NCI-H2196 treated with DMSO at 0.1 percent for 48 hours (cell line): ENCODE measurements around the gene ZNF614.
"Not testable (repeated sequence)": the region's sequence is repeated elsewhere in the genome, so short reads cannot be mapped to it uniquely, and the experiment has no call there.

Experiments used
- DNase-seq: peaks from one replicate; lab custom pipeline; 2025; ENCODE audit not compliant: unreplicated experiment; lab: John Stamatoyannopoulos, UW

The ZNF614 gene

DNA sequence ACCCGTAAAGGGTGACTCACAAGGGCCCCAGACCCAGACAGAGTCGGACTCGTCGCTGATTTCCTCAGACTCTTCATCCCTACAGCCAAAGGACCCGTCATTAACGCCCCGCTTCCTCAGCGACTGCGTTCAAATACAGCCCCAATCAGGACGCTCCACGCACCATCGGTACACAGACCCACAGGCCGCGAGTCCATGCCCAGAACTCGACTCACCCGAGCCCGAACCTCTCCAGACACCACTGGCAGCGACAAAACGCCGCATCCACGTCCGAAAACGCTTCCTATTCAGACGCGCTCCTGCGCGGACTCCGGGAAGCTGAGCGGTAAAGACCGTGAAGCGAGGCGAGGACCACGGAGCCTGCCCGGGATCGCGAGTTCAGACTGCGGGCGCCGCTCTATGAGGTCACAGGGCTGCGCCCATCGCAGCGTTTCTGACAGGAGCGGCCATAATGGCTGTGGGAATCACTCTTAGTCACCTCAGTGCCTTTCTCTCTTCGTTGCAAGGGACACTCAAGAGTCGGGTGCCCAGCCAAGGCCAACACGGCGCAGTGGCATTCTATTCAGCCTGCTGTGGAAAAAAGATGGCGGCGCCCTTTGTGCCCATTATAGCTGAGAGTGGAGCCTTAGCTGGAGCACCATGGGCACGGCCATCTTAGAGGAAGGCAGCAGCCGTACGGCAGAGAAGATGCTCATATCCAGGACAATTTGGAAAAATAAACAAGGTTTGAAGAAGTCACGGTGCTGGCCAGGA, at the start of gene ZNF614:
Gene ZNF614, minus strand, starts transcription at position 353 of the 753 bp plus-strand sequence. CDS start 2,634 bp downstream, outside the sequence.
- peak; percentile 61 for DNase-seq

DNA sequence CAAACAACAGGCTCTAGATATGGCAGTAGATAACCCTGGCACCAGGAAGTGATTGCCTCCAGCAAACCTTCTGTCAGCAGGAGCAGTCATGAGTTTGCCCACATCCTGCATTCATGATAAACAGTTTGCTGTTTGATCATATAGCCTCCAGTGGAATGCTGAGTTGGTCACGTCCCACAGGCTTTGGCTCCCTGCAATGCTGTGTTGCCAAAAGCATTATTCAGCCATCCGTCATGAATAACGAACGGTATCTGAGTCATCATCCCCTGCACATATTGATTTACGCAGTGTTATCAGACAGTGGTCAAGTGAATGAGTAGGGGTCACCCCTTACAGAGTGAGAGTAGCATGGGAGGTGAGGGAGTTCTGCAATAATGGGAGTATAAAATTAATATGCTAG, 42.3 kb upstream of the ZNF614 start:
- no peak for DNase-seq

DNA sequence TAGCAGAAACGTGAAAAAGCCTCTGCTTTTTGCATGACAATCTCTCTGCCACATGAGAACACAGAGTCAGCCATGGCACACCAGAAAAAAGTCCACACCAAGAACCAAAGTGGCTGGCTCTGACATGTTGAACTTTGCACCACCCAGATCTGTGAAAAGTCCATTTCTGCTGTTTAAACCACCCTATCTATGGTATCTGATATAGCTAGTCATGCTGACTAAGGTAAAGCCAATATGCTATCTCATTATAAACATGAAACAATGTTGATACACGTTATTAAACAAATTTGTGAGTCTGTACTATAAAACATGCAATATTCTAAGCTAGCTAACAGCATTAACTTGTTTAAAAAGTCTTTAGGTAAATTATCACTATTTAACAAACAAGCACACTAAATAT, 41.5 kb upstream of the ZNF614 start:
- no peak for DNase-seq

DNA sequence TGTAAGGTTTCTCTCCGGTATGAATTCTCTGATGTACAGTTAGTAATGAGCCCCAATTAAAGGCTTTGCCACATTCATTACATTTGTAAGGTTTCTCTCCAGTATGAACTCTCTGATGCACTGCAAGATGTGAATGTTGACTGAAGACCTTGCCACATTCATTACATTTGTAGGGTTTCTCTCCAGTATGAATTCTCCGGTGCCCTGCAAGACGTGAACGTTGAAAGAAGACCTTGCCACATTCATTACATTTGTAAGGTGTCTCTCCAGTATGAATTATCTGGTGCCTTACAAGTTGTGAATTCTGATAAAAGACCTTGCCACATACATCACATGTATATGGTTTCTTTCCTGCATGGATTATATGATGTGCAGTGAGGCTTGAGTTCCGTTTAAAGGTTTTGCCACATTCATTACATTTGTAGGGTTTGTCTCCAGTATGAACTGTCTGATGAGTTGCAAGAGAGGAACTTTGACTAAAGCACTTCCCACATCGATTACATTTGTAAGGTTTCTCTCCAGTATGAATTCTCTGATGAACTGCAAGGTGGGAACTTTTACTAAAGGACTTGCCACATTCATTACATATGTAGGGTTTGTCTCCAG, 38.2 kb upstream of the ZNF614 start:
- DNase-seq = no peak

DNA sequence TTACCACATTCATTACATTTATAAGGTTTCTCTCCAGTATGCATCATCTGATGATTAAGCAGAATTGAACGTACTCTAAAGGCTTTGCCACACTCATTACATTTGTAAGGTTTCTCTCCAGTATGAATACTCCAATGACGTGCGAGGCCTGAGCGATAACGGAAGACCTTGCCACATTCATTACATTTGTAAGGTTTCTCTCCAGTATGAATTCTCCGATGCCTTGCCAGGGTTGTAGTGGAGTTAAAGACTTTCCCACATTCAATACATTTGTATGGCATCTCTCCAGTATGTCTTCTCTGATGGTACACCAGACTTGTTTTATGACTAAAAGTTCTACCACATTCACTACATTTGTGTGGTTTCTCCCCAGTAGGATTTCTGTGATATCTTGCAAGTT, 37.2 kb upstream of the ZNF614 start:
- DNase-seq = no peak

DNA sequence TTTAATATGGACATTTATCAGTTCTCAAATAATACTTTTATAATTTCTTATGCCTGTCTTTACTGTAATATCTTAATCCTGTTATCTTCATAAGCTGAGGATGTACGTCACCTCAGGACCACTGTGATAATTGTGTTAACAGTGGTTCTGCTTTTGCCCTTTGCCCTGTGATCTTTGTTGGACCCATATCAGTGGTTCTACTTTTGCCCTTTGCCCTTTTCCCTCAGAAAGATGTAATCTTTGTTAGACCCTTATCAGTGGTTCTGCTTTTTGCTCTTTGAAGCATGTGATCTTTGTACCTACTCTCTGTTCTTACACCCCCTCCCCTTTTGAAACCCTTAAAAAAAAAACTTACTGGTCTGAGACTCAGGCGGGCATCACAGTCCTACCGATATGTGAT, 28.3 kb upstream of the ZNF614 start:
- not testable (repeated sequence) for DNase-seq

DNA sequence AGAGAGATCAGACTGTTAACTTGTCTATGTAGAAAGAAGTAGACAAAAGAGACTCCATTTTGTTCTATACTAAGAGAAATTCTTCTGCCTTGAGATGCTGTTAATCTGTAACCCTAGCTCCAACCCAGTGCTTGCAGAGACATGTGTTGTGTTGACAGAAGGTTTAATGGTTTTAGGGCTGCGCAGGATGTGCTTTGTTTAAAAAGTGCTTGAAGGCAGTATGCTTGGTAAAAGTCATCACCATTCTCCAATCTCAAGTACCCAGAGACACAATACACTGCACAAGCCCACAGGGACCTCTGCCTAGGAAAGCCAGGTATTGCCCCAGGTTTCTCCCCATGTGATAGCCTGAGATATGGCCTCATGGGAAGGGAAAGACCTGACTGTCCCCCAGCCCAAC, 23.6 kb upstream of the ZNF614 start:
- DNase-seq = not testable (repeated sequence)

DNA sequence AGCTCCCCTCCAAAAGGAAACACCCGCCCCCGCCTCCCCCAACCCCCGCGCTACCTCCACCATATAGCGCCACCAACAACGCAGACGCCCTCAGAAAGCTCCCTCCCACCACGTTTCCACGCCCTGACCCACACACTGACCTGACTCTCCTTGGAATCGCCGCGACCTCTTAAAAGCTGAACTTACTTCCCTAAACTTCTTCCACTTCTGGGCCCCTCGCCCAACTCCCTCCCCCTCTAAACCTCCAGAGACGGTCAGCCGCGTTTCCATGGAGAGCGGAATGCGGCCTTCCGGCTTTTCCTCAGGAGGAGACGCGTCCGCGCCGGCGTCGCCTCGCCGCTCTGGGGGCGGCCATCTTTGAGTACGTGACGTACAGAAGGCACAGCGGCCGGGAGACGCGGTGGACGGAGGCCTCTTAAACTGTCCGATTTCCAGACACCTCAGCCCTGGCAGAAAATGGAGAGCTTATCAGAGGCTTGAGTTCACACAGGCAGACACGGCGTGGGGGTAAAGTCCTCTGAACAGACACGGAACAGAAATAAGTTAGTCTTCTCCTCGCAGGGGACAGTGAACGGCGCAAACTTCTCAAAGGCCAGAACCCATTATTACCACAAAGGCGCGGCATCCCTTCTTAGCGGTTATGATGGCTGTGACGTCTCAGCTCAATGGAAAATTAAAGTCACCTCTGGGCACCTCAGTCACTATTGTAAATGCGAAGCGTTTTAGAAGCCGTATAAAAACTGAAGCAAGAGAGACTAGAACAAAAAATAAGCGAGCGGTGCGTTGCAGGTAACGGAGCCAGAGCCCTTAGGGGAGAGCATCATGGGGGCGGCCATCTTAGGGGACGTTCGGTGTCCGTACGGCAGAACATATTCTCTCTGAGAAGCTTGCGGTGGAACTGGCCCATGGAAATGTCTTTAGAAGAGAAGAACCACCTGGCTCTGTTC, 20.6 kb upstream of the ZNF614 start, which contains the start of gene ZNF432:
Gene ZNF432, minus strand, starts transcription at position 284 of the 947 bp plus-strand sequence. CDS start 1,970 bp downstream, outside the sequence.
- DNase-seq = peak; percentile 74

DNA sequence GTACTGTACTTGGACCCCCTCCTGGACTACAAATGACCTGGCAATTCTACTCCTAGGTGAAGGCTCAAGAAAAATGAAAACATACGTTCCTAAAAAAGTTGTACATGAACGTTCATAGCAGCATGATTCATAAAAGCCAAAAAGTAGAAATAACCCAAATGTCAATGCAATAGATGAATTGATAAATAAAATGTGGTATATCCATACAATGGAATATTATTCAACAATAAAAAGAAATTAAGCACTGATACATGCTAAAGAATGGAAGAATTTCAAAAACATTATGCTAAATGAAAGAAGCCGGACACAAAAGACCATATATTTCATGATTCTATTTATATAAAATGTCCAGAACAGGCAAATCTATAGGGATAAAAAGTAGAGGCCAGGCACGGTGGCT, 11.0 kb upstream of the ZNF614 start:
- DNase-seq = no peak

DNA sequence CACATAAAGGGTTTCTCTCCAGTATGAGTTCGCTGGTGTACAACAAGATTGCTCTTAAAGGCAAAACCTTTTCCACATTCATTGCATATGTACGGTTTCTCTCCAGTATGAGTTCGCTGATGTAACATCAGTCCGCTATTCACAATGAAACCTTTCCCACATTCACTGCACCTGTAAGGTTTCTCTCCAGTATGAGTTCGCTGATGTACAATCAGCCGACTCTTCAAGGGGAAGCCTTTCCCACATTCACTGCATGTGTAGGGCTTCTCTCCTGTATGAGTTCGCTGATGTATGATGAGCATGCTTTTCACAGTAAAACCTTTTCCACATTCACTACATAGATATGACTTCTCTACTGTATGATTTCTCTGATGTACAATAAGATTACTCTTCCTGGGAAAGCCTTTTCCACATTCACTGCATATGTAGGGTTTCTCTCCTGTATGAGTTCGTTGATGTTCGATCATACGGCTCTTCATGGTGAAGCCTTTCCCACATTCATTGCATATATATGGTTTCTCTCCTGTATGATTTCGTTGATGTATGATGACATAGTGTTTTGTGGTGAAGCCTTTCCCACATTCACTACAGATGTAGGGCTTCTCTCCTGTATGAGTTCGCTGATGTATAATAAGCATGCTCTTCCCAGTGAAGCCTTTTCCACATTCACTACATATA, 6.0 kb upstream of the ZNF614 start:
- DNase-seq = no peak

DNA sequence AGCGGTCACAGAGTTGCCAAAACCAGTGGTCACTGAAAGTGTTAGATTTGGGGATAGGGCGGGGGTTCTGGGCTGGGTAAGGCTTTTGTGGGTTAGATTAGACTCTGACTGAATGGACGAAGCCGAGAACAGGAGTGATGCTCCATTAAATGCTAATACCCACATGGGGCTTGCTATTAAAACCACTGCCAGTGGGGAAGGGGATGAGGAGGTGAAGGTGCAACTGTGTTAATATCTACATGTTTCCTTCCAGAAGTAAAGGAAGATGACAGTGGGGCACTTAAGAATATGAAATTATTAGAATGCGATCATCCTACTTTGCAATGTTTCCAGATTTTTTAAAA, 573 bp upstream of the ZNF614 start:
- no peak for DNase-seq

DNA sequence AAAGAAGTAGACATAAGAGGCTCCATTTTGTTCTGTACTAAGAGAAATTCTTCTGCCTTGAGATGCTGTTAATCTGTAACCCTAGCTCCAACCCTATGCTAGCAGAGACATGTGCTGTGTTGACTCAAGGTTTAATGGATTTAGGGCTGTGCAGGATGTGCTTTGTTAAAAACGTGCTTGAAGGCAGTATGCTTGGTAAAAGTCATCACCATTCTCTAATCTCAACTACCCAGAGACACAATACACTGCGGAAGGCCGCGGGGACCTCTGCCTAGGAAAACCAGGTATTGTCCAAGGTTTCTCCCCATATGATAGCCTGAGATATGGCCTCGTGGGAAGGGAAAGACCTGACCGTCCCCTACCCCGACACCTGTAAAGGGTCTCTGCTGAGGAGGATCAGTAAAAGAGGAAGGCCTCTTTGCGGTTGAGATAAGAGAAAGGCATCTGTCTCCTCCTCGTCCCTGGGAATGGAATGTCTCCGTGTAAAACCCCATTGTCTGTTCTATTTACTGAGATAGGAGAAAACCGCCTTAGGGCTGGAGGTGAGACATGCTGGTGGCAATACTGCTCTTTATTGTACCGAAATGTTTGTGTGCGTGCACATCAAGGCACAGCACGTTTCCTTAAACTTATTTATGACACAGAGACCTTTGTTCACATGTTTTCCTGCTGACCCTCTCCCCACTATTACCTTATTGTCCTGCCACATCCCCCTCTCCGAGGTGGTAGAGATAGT, 1.8 kb downstream of the ZNF614 start:
- DNase-seq = not testable (repeated sequence)

DNA sequence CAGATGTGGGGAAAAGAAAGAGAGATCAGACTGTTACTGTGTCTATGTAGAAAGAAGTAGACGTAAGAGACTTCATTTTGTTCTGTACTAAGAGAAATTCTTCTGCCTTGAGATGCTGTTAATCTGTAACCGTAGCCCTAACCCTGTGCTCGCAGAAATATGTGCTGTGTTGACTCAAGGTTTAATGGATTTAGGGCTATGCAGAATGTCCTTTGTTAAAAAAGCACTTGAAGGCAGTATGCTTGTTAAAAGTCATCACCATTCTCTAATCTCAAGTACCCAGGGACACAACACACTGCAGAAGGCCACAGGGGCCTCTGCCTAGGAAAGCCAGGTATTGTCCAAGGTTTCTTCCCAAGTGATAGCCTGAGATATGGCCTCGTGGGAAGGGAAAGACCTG, 3.7 kb downstream of the ZNF614 start:
- not testable (repeated sequence) for DNase-seq

DNA sequence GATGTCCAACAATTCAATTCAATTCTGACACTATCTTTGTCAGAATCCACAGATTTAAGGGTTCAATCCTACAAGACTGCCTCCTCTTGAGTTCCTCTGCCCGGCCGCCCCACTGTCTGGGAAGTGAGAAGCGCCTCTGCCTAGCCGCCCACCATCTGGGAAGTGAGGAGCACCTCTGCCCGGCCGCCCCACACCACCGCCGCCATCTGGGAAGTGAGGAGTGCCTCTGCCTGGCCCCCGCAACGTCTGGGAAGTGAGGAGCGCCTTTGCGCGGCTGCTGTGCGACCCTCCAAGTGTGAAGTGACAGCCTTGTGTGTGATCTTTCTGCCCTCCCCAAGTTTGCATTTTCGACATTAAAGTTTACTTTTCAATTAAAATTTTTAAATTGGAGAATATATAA, 6.0 kb downstream of the ZNF614 start:
- DNase-seq = no peak

DNA sequence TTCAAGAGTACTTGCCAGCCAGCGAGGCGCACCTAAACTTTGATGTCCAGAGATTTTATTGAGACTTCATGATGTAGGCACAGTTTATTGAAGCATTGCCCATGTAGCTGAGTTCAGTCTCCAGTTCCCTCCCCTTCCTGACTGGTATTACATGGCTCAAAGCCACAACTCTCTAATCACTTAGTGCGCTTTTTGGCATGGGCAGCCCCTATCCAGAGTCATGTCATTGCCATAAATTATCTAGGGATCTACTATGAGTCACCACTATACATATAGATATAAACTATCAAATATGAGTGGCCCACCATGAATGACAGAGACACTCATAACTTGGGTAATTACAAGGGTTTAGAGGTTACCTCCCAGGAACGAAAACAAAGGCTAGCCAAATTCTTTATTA, 7.7 kb downstream of the ZNF614 start:
- no peak for DNase-seq

DNA sequence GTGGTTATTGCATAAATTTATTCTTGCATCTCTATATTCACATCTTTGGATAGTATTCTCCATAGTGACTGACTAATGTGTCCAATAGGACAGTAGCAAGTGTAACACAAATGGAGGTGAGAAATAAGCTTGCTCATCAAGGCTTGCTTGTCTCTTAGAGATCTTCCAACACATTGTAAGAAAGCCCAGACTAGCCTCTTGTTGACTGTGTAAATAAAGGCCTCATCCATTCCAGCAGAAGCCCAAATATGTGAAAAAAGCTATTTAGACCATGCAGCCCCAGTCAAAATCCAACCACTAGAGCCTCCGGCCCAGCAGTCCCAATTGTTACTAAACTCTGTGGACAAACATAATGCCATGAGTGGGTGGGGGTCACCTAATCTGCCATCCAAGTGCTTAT, 17.5 kb downstream of the ZNF614 start:
- no peak for DNase-seq

DNA sequence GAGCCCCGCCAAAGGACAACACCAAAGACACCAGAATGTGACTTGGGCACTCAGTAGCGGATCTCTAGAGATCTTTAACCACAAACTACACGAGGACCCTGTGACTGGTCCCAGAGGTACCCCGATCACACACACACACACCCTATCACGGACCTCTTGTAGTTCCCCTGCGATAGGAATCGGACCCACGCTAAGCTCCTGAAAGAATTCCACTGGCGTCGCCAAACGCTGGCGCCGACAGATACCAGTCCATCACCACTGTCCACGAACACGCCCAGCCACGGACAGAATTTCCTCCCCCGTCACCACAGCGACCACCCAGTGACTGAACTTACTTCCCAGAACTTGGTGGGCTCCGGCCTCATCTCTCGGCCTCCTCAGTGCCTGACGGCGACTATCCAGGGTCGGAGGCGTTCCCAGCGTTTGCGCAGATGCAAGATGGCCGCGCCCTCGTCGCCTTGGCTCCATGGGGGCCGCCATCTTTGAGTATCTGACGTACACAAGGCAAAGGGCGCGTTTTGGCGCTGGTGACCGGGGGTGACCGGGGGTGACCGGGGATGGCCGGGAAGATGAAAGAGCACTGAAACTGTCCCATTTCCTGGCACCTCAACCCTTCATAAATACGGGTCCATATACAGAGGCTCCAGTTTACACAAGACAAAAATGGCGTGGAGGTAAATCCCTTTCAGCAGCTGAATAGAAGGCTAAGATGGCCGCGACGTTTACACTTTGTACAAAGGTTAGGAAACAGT, 20.2 kb downstream of the ZNF614 start, which contains the start of gene ZNF615:
Gene ZNF615, minus strand, starts transcription at position 406 of the 752 bp plus-strand sequence. CDS start 4,500 bp downstream, outside the sequence.
- DNase-seq = peak; percentile 65

DNA sequence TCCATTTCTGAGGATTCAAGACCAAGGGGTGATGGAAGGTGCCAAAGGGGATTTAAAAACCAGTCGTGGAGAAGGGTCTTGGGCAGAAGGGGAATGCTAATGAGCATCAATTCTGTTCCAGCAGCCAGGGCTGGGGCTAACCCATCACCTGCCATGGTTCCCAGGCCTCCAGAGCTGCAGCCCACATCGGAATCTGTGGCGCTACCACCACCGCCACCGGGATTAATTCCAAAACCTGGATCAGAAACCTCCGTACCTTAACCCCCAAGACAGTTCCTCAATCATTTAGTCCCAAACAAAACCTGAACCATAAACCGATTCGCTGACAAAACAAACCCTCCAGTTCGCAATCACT, 20.8 kb downstream of the ZNF614 start:
- DNase-seq = no peak

DNA sequence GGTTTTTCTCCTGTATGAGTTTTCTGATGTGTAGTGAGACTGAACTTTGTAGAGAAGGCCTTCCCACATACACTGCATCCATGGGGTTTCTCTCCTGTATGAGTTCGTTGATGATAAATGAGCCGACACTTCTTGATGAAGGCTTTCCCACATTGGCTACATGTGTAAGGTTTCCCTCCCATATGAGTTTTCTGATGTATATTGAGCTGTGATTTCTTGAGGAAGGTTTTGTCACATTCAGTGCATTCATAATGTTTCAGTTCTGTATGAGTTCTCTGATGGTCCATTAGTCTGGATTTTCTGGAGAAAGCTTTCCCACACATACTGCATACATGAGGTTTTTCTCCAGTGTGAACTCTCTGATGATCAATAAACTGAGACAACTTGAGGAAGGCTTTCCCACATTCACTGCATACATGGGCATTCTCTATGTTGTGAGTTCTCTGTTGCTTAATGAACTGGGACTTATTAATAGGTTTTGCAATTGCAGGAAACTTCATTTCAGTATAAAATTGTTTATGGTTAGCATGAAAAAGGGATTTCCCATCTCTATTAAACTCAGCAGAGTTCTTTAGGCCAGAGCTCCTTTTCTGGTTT, 34.0 kb downstream of the ZNF614 start:
- DNase-seq = no peak
